HG03439 (cell line): ENCODE results near the gene KDM3A.

Source experiments
- ATAC-seq: cut with Tn5 transposase; IDR thresholded peaks from one replicate; pipeline ENCODE4 v1.9.1; 2021; ENCODE audit warnings: mild to moderate bottlenecking, moderate library complexity; ENCODE audit not compliant: unreplicated experiment

Gene KDM3A

DNA sequence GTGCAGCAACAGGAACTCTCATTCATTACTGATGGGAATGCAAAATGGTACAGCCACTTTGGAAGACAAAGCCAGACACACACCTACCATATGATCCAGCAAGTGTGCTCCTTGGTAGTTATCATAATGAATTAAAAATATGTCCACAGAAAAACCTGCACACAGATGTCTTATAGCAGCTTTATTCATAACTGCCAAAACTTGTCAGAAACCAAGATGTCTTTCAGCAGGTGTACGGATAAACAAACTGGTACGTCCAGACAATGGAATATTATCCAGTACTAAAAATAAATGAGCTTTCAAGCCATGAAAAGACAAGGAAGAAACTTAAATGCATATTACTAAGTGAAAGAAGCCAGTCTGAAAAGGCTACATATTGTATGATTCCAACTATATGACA, 71.7 kb downstream of the KDM3A start:
- ATAC-seq, result no peak

DNA sequence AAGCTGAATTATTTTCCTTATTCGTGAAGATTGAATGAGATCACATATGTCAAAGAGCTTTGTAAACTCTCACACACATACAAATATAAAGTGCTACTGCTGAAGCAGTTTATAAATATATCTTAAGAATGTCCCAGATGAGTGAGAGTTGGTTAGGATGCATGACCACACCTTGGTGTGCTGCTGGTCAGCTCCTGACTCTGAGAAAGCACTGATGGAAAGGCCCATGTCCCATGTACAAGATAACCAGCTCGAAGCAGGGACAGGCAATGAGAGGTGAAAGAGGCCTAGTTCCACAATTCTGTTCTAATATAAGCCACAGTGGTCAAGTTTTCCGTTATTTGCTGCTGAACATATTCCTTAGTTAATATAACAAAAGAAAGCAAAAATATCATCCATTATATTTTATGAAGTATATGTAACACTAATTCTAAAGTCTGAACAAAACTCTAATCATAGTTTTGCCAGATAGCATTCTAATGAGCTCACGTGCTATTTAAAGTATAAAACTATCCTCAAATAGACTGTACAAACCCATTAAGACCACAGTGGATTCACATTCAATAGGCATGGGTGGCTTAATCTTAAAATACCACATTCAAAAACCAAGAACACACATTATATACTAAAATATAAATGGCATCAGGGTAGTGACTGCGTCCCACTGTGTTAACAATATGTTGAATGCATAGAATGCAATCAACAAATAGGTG, 72.9 kb downstream of the KDM3A start:
- ATAC-seq, result no peak

DNA sequence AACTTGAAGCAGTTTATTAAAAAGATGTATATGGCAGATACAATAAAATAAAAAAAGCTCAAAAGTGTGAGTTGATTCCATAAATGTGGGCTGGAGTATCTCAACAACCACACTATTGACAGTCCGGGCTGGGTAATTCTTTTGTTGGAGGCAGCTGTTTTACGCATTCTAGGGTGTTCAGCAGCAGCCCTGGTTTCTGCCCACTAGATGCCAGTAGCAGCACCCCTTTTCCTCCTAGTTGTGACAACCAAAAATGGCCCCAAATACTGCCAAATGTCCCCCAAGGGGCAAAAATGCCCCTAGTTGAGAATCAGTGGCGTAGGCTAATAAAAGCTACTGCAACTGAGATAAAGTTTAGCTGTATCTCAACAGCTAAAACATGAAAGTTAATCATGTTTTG, 77.3 kb downstream of the KDM3A start:
- ATAC-seq, result no peak

DNA sequence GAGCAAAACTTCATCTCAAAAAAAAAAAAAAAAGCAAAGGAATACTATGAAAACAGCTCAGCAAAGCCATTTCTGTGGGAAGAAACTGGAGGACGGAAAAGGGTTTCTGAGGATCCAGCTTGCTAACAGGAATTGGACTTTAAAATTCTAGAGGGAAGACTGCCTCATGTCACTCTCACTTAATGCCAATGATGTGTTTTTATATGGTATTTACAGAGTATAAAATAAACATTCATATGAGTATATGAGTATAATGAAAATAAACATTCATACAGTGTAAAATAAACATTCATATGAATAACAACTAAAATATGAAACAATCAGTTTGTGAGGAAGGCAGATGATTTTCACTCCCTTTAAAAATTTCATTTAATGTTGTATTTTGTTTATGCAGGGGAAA, 78.2 kb downstream of the KDM3A start:
- ATAC-seq, result no peak

DNA sequence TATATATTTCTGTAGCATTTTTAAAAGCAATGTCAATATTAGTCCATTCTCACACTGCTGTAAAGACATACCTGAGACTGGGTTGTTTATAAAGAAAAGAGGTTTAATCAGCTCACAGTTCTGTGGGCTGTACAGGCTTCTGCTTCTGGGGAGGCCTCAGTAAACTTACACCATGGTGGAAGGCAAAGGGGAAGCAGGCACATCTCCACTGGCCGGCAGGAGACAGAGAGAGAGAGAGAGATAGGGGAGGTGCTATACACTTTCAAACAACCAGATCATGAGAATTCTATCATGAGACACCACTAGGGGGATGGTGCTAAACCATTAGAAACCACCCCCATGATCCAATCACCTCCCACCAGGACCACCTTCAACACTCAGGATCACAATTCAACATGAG, 79.0 kb downstream of the KDM3A start:
- no peak for ATAC-seq

DNA sequence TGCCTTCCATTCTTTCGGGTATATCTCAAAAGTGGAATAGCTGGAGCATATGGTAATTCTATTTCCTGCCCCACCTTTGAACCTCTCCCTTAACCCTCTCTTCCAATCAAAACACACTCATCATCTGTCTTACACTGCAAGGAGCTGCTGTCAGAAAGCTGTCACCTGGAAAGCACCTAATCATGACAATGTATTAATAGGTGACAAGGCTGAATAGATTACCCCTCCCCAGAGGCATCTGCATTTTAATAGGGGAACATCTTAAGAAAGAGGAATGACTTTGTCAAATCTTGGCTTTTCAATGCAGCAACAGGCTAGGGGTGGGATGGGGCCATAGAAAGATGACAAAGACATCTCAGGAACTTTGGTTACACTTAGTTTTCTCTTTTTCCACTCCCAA, 80.8 kb downstream of the KDM3A start:
- no peak for ATAC-seq

DNA sequence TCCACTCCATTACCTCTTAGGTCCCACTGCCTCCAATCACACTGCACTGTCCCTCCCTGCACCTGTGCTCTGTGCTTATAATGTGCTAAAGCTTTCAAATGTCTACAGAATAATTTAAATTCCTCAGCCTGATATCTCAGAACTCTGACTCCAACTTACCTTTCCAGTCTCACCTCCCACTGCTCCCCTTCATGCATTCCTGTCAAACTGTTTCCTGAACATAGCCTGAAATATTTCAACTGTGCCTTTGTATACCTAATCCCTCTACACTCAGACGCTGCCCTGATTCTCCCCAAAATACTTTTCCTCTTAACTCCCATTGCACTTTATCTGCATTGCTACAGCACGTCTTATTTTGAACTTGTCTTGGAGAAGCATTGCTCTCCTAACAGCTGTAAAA, 81.5 kb downstream of the KDM3A start:
- no peak for ATAC-seq

DNA sequence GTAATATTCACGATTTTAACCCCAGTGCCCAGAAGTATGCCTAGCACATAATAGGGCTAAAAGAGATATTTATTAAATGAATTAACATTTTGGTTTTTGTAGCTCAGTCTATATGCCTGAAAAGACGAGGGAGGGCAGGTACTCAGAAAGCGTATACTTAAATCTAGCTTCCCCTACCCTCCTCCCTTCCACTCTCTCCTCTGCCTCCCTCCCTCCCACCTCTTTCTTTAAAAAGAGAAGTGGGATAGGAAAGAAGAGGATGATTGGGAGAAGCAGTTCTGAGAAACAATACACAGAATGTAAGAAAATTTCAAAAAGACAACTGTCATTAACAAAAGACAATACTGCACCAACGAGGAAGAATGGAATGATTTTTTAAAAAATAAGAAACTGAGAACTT, 82.3 kb downstream of the KDM3A start:
- no peak for ATAC-seq

DNA sequence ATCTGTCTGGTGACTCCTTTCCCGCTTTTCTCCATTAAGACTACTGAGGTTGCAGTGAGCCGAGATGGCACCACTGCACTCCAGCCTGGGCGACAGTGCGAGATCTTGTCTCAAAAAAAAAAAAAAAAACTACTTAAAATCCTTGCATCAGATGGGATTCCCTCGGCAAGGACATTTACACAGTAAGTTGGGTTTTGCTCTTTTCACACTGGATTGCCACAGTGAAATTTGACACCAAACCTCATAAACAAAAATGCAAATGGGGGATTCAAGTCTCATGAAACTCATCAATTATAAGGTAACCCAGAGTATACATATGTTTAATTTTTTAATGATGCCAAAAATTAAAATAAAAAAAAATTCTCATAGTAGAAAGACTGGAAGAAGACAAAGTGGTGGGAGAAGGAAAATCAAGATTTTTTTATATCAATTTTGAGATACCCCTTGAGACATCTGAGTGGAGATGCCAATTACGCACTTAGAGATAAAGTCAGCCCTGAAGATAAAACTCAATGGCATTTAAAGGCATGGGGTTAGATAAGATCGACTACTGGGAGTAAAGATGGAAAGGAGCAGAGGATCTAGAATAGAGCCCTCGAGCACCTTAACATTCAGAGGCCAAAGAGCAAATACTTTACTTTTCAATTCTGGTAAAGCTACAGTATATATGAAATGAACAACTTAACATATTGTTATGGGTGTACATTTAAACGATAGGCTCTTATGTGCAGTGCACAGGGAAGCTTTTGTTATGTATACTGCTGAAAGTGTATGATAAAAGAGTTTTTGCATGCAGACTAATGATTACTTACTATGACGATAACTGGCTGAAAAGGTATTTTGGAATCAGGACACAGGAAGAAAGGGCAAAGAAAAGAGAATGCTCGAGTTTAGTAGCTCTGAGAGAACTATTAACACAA, 84.5 kb downstream of the KDM3A start:
- ATAC-seq, result no peak

DNA sequence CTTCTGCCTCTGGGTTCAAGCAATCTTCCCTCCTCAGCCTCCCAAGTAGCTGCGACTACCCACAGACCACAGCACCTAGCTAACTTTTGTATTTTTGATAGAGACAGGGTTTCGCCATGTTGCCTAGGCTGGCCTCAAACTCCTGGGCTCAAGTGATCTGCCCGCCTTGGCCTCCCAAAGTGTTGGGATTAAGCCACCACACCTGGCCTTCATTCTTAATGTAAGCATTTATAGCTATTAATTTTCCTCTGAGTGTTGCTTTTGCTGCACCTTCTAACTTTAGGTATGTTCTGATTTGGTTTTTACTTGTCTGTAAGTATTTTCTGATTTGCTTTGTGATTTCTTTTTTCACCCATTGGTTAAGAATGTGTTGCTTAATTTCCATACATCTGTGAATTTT, 92.4 kb downstream of the KDM3A start:
- no peak for ATAC-seq

DNA sequence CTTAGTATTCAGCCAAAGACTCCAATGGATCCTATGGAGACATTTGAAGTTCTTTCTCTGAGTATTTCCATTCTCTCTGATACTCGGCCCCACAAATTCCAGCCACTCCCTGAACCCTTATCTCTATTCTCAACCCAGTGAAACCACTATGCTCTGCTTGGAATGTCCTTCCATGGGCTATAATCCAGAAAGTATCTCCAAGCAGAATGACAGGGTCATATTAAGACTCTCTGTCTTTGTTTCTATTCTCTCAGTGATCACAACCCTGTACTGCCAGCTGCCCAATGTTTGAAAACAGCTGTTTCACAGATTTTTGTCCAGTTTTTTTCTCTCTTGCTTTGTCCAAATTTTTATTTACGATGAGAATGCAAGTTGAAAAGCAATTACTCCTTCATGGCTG, 100.2 kb downstream of the KDM3A start:
- no peak for ATAC-seq
